ENCODE data around the gene TMSB4X.

TMSB4X gene

DNA sequence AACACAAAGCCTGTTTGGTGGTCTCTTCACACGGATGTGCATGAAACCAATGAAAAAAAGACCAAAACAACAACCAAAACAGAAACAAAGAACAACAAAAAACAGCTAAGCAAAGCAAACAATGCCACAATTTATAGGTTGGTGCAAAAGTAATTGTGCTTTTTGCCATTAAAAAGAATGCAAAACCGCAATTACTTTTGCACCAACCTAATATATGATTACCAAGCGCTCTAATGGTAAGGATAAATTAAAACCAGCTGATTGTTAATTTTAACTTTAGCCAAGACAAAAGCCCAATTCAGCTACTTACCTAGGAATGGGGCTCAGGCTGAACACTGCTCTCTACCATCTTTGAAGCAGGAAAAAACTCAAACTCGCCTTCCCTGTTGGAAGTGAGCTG, 29.4 kb upstream of the TMSB4X start:
- TF ChIP-seq, protein P1, sequence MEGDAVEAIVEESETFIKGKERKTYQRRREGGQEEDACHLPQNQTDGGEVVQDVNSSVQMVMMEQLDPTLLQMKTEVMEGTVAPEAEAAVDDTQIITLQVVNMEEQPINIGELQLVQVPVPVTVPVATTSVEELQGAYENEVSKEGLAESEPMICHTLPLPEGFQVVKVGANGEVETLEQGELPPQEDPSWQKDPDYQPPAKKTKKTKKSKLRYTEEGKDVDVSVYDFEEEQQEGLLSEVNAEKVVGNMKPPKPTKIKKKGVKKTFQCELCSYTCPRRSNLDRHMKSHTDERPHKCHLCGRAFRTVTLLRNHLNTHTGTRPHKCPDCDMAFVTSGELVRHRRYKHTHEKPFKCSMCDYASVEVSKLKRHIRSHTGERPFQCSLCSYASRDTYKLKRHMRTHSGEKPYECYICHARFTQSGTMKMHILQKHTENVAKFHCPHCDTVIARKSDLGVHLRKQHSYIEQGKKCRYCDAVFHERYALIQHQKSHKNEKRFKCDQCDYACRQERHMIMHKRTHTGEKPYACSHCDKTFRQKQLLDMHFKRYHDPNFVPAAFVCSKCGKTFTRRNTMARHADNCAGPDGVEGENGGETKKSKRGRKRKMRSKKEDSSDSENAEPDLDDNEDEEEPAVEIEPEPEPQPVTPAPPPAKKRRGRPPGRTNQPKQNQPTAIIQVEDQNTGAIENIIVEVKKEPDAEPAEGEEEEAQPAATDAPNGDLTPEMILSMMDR (IDR thresholded peaks at IDR 0.05; ENCODE audit: extremely low read depth, insufficient read depth, missing control alignments) = no peak
- no peak for DNase-seq (ENCODE audit: low spot score)
- in situ Hi-C loops (cut with MboI; ENCODE audit: low pct_unique_long_range_greater_than_20kb, low sequenced_read_pairs, unreplicated experiment) = no loop called here

DNA sequence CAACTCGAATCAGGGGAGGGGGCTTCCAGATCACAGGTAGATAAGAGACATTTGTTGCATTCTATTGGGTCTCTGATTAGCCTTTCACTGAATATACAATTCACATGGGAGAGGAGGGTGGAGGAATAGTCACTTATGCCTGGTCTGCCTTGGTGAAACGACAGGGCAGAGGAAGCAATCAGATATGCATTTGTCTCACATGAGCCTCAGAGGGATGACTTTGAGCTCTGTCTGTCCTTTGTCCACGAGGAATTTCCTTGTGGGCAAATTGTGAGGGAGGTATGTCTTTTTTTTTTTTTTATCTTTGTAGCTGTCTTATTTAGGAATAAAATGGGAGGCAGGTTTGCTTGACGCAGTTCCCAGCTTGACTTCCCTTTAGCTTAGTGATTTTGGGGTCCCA, 28.5 kb upstream of the TMSB4X start:
- DNase-seq (ENCODE audit: low spot score) = no peak
- TF ChIP-seq, protein P1 (IDR thresholded peaks at IDR 0.05; ENCODE audit: extremely low read depth, insufficient read depth, missing control alignments) = no peak
- in situ Hi-C loops (cut with MboI; ENCODE audit: low pct_unique_long_range_greater_than_20kb, low sequenced_read_pairs, unreplicated experiment) = no loop called here

DNA sequence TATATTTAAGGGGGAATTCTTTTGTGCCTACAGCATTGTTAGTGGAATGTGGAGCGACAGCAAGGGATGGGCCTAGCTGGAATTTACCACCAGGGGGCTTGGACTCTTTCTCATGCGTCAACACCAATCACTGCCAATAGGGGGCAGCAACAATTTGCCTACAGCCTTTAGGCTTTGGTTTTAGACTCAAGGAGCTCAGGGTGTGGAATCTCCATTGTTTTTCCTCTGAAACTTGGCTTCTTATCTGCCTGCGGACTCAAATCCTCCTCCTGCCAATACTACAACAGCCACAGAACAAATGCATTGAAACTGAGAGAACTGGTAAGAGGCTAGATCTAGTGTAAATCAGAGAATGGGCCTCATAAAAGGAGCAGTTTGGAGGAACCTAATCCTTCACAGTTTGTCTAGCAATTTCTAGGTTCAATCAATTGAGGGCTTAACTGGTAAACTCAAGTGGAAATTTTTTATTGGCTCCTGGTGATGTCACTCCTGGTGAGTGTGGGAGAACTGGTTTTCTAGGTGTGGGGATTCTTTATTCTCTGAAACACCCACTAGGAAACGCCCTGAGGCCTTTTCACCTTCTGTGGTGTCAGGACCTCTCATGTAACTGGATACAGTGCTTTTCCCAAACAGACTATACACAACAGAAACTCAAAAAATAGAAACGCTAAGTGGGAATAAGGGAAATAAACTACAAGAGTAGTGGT, 27.9 kb upstream of the TMSB4X start:
- TF ChIP-seq, protein P1 (IDR thresholded peaks at IDR 0.05; ENCODE audit: extremely low read depth, insufficient read depth, missing control alignments) = peak; percentile 99
- peak; percentile 48 for DNase-seq (ENCODE audit: low spot score)
- in situ Hi-C loops (cut with MboI; ENCODE audit: low pct_unique_long_range_greater_than_20kb, low sequenced_read_pairs, unreplicated experiment) = no loop called here

DNA sequence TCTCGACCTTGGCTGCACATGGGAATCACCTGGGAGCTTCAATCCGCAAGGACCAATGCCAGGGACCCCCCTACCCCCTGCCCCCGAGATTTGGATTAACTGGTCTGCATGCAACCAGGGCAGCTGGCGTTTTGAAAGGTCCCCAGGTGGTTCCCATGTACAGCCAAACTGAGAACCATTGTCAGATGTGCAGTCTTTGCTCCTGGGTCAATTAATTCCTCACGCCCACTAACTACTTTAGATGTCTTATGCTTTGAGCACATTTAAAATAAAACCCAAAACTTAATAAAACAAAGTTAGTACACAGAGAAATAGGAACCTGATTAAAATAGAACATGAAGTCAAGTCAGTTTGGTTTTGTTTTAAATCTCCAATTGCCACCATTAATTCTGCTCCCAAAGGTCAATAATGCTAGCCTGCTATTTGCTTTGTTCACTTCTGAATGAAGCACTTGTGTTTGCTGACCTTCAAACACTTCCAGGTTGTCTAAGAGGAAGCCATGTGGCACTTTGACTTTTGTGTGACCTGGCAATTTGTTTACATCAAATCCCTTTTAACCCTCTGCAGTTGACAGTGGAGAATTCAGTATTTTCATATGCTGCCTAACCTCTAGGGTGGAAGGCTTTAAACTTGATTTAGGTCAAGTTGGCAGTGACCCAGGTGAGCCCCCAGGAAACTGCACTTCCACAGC, 27.2 kb upstream of the TMSB4X start:
- no peak for DNase-seq (ENCODE audit: low spot score)
- TF ChIP-seq, protein P1 (IDR thresholded peaks at IDR 0.05; ENCODE audit: extremely low read depth, insufficient read depth, missing control alignments) = no peak
- in situ Hi-C loops (cut with MboI; ENCODE audit: low pct_unique_long_range_greater_than_20kb, low sequenced_read_pairs, unreplicated experiment) = no loop called here

DNA sequence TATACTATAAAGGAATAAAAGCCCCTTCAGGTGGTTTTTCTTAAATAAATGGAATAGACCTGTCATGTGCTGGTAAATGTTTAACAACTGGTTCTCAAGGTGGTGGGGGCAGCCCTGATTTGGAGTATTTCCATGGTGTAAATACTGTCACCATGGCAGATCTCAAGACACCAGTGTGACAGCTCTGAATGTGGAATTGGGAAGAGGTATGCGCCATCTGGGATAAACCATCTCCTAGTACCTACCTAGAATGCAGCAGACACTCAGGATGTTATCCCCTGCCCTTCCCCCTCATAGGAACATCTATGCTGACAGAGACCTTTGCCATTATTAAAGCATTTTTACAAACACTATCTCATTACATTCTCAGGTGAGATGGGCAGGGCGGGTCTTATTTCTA, 26.4 kb upstream of the TMSB4X start:
- in situ Hi-C loops (cut with MboI; ENCODE audit: low pct_unique_long_range_greater_than_20kb, low sequenced_read_pairs, unreplicated experiment) = no loop called here
- DNase-seq (ENCODE audit: low spot score) = no peak
- TF ChIP-seq, protein P1 (IDR thresholded peaks at IDR 0.05; ENCODE audit: extremely low read depth, insufficient read depth, missing control alignments) = no peak

DNA sequence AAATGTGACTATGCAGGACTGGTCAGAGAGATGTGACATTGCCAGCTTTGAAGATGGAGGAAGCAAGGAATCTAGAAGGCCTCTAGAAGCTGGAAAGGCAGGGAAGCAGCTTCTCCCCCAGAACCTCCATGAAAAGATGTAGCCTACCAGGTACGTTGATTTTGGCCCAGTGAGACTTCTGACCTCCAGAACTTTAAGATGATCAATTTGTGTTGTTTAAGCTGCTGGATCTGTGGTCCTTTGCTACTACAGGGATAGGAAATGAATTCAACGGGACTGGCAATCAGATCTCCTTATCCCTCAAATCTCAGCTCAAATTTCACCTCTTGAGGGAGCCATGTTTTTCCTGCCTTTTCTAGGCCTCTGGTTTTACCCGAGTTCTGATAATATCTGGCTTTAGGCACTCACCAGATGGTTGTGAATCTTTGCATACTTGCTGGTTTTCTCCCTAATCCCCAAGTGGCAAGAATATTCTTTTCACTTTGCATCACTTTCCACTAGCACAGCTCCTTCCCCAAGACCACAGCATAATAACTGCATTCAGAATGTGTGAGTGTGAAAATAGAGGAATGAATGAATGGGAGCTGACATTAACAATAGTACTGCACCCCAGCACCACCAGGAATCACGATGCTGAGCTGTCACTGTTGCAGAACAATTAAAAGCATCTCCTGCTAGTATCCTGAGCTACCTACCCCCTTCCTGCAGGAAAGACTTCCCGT, 25.5 kb upstream of the TMSB4X start:
- in situ Hi-C loops (cut with MboI; ENCODE audit: low pct_unique_long_range_greater_than_20kb, low sequenced_read_pairs, unreplicated experiment) = no loop called here
- TF ChIP-seq, protein P1 (IDR thresholded peaks at IDR 0.05; ENCODE audit: extremely low read depth, insufficient read depth, missing control alignments) = no peak
- DNase-seq (ENCODE audit: low spot score) = no peak

Data from GM13977 (cell line).